Measurements from ENCODE around the gene HTT. TPM values are rescaled to one million over a fixed set of nuclear protein-coding genes. Genes with fewer than 3 reads are reported as not detected.

Gene HTT
- total RNA-seq, 1 donor from 2014 or later = 38.5 TPM

- TF ChIP-seq CTCF (IDR thresholded peaks at IDR 0.05) = no peak
- H3K4me1 Mint-ChIP-seq (ENCODE audit: low read depth) = no peaks in the 10 kb centered on the region
- peaks cover 5% of the 10 kb centered on the region for H3K9me3 Mint-ChIP-seq (ENCODE audit: low read depth)
- no peak overlapping the region for H3K4me3 Mint-ChIP-seq (ENCODE audit: unreplicated experiment)
- H3K27me3 Mint-ChIP-seq (ENCODE audit: low read depth) = peaks cover 17% of the 10 kb centered on the region
- no peak overlapping the region for H3K27ac Mint-ChIP-seq (ENCODE audit: unreplicated experiment)
- H3K36me3 Mint-ChIP-seq (ENCODE audit: low read depth) = peaks cover 2% of the 10 kb centered on the region
- DNase-seq (ENCODE audit: low spot score) = no peak
These were observed 12.0 kb upstream of the HTT start for GRCh38 chr4:3062471-3062870.

- H3K36me3 Mint-ChIP-seq (ENCODE audit: low read depth) = peaks cover 2% of the 10 kb centered on the region
- H3K27me3 Mint-ChIP-seq (ENCODE audit: low read depth) = peaks cover 9% of the 10 kb centered on the region
- no peak for TF ChIP-seq CTCF (IDR thresholded peaks at IDR 0.05)
- no peaks in the 10 kb centered on the region for H3K4me1 Mint-ChIP-seq (ENCODE audit: low read depth)
- H3K4me3 Mint-ChIP-seq (ENCODE audit: unreplicated experiment) = no peak overlapping the region
- peaks cover 5% of the 10 kb centered on the region for H3K9me3 Mint-ChIP-seq (ENCODE audit: low read depth)
- no peak overlapping the region for H3K27ac Mint-ChIP-seq (ENCODE audit: unreplicated experiment)
- DNase-seq (ENCODE audit: low spot score) = no peak
These were observed 8.9 kb upstream of the HTT start for GRCh38 chr4:3065551-3065950.

- peaks cover 5% of the 10 kb centered on the region for H3K9me3 Mint-ChIP-seq (ENCODE audit: low read depth)
- H3K27ac Mint-ChIP-seq (ENCODE audit: unreplicated experiment) = no peak overlapping the region
- no peaks in the 10 kb centered on the region for H3K4me1 Mint-ChIP-seq (ENCODE audit: low read depth)
- no peak for TF ChIP-seq CTCF (IDR thresholded peaks at IDR 0.05)
- H3K4me3 Mint-ChIP-seq (ENCODE audit: unreplicated experiment) = no peak overlapping the region
- H3K27me3 Mint-ChIP-seq (ENCODE audit: low read depth) = peaks cover 9% of the 10 kb centered on the region
- peaks cover 2% of the 10 kb centered on the region for H3K36me3 Mint-ChIP-seq (ENCODE audit: low read depth)
- no peak for DNase-seq (ENCODE audit: low spot score)
These were observed 7.6 kb upstream of the HTT start for GRCh38 chr4:3066836-3067400.

- H3K4me1 Mint-ChIP-seq (ENCODE audit: low read depth) = no peaks in the 10 kb centered on the region
- peaks cover 9% of the 10 kb centered on the region for H3K27me3 Mint-ChIP-seq (ENCODE audit: low read depth)
- DNase-seq (ENCODE audit: low spot score) = no peak
- H3K27ac Mint-ChIP-seq (ENCODE audit: unreplicated experiment) = no peak overlapping the region
- TF ChIP-seq CTCF (IDR thresholded peaks at IDR 0.05) = no peak
- peaks cover 5% of the 10 kb centered on the region for H3K9me3 Mint-ChIP-seq (ENCODE audit: low read depth)
- H3K4me3 Mint-ChIP-seq (ENCODE audit: unreplicated experiment) = no peak overlapping the region
- peaks cover 2% of the 10 kb centered on the region for H3K36me3 Mint-ChIP-seq (ENCODE audit: low read depth)
These were observed 6.9 kb upstream of the HTT start for GRCh38 chr4:3067473-3068001.

GRCh38 chr4:3069661-3070199 is 4.8 kb upstream of the HTT start:
- Mint-ChIP-seq H3K4me1 (ENCODE audit: low read depth) (no peaks in the 10 kb centered on the region), H3K36me3 (ENCODE audit: low read depth) (peaks cover 2% of the 10 kb centered on the region), H3K9me3 (ENCODE audit: low read depth) (peaks cover 5% of the 10 kb centered on the region), H3K27ac (ENCODE audit: unreplicated experiment) (no peak overlapping the region), H3K27me3 (ENCODE audit: low read depth) (peaks cover 6% of the 10 kb centered on the region), H3K4me3 (ENCODE audit: unreplicated experiment) (no peak overlapping the region)
- TF ChIP-seq CTCF (IDR thresholded peaks at IDR 0.05) = no peak
- no peak for DNase-seq (ENCODE audit: low spot score)

Measured in chondrocyte (in vitro differentiated cells).